Amygdala (tissue), 56 donors: Measurements from ENCODE around the gene B3GAT3.

Experiments
- DNase-seq, 56 donors: peaks; one replicate each; lab custom pipeline; 2025; lab: John Stamatoyannopoulos, UW

Gene B3GAT3

DNA sequence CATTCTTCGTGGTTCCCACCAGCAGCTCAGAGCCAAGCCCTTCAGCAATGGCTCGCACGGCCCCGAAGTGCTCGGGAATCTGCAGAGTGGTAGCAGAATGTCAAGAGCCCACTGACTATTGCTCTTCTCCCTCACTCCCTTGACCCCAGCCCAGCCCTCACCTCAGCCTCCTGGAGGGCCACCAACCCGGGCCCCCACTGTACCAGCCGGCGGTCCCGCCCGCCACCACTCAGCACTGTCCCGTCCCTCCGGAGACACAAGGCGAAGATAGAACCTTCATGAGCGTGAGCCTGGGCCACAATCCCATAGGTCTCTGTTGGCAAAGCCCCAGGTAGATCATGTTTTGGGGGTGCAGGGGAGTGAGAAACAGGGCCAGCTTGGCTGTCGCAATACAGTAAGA, 15.9 kb downstream of the B3GAT3 start:
- DNase-seq: no peak

DNA sequence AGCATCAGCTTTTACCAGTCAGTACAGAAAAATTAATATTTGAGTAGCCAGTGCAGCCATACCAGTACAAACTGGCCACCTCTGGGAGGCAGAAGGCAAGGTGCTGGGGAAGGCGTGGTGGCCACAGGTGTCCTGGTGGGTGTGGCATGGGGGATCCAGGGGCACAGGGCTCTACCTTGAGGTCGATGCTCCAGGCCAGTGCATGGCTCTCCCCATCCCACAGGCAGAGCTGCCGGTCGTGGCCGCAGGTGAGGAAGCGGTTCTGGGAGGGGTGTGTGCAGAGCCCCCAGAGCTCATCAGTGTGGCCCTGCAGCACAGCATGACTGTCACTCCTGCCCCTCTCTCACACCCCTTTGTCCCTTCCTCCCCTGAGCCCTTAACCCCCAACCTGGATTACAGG, 16.3 kb downstream of the B3GAT3 start:
- DNase-seq: no peak

DNA sequence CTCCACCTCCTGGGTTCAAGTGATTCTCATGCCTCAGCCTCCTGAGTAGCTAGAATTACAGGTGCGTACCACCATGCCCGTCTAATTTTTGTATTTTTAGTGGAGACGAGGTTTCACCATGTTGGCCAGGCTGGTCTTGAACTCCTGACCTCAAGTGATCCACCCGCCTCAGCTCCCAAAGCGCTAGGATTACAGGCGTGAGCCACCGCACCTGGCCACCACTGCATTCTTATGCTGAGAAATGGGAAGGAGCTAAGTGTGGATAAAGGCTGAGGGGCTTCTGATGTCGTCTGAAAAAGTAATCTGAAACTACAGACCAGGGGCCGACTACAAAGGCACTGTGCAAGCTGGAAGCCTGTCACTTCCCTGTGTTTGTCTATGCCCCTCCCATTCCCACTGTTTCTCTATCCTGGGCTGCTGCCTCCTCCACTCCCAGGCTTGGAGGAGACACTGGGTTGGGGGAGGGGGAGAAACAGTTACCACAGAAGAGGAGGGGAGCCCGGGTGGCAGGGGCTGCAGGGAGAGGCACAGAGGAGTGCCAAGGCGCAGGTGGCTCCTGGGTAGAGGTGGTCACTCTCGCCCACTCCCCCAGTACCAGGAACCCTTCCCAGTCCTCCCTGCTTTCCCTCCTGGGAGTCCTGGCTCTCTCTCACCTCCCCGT, 17.2 kb downstream of the B3GAT3 start:
- peak in 2 of 56 donors; percentile 8 for DNase-seq

DNA sequence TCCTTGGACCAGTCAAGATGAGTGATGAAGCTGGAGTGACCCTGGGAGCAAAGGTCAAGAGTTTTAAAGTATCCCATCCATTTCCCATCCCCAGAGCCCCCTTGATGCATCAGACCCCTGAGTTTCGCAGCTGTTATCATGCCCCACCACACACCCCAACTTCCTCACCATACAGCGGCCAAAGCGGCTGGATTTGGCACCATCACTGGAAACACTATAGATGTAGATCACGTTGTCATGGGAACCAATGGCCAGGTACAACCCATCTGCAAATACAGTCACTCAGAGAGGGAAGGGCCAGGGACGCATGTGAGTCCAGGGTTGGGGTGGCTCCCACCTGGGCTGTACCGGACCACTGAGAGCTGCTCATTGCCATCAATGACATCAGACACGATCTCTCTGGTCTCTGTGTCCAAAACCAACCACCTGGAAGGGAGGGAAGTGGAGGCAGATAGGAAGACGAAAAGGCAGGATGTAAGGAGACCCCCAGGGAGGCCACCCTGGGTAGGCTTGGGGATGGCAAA, 17.9 kb downstream of the B3GAT3 start:
- DNase-seq: no peak

DNA sequence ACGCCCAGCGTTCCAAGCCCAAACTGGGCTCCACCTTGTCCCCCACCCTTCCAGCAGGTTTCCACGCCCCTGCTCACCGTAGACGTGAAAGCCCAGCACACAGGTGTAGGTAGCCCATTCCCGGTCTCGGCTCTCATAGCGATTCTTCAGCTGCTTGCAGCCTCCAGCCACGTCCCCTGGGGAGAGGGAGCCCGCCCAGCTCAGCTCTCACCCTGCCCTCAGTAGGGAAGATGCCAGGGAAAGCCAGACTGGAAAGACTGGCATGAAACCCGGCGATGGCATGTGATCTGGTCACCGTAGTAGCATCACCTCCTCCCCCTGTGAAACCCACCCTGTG, 18.7 kb downstream of the B3GAT3 start:
- no peak for DNase-seq

DNA sequence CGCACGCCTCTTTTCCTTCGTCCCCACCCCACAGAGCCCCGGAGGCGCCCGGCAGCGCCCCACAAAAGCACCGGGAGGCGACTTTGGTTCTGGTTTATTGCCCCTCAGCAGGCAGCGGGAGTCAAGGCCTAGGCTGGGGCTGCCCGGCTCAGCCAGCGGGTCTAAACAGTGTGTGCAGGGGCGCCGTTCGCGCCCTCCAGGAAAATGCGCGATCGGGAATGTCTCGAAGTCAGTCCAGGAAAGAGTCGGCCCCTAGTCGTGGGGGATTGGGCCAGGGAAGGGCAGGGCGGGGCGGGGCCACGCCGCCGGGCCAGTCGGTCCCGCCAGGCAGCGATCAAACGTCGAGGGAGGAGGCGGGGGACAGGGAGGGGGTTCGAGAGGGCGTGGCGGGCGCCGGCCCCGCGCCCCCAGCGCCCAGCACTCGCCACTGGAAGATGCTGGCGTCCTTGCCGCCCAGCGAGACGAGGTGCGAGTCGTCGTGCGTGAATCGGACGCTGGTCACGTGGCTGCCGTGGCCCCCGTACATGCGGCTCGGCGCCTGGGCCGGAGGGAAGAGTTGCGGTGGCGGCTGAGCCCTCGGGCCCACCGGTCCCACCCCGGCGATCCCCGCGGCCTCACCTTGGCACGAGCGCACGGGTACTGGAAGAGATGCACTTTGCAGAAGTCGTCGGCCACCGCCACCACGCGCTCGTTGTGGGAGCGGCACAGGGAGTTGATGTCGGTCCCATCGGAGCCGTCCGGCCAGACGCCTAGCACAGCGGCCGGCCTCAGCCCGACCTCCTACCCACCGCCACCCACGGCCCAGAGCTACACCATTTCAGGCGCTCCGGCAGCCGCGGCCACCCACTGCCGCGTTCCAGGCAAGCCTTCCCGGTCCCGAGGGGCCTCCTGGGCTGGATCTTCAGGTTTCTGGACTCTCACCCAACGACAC, 19.4 kb downstream of the B3GAT3 start:
- peak in 47 of 56 donors; percentile 50 to 91 (median 75) for DNase-seq

DNA sequence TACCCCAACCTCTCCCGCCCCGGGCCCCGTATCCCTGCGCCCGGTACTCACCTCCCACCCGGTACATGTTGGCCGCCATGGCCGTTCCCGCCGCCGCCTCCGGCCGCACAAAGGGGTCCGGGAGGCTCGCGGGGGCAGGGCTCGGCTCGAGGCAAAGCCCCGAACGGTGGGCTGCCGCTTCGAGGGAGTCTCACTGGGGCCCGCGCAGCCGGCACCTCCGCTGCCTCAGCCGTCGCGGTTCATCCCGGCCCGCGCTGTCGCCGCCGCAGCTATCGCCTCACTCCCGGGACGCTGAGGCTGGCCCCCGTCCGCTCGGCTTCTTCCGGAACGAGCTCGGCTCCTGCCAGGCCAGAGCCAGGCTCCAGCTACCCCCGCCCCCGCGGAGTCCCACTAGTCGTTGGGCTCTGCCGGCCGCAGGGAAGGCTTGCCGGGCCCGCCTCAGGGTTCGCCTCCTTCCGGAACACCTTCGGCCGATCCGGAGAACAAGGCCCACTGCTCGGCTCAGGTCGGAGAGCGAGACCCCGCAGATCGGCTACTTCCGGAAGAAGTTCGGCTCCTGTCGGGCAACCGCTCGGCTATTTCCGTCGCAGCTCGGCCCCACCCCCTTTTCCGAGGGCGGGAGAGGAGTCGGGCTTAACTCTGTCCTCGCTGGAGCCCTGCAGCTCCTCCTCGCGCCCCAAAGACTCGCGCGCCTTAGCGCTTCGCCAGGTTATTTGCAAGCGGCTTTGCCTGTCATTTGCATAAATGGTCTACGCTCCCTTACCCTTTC, 20.2 kb downstream of the B3GAT3 start, which contains the start of gene MTA2:
TSS of gene MTA2 (minus strand) at position 494 of the 769 bp plus-strand sequence. CDS start at position 79, 415 bp downstream.
- DNase-seq: peak; percentile 60 to 99 (median 95)

DNA sequence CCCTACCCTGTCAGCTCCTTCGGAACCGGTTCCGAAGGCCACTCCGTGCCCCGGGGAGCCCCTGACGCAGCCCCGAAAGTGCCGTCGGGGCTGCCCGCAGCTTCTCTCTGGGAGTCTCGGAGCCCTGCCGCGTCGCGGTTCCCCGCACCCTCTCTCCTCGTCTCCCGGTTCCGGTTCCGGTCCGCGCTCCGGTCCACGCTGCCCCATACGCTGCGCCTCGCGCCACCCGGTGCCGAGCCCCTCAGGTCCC, 20.7 kb downstream of the B3GAT3 start:
- DNase-seq: peak in 7 of 56 donors; percentile 32 to 67 (median 46)

DNA sequence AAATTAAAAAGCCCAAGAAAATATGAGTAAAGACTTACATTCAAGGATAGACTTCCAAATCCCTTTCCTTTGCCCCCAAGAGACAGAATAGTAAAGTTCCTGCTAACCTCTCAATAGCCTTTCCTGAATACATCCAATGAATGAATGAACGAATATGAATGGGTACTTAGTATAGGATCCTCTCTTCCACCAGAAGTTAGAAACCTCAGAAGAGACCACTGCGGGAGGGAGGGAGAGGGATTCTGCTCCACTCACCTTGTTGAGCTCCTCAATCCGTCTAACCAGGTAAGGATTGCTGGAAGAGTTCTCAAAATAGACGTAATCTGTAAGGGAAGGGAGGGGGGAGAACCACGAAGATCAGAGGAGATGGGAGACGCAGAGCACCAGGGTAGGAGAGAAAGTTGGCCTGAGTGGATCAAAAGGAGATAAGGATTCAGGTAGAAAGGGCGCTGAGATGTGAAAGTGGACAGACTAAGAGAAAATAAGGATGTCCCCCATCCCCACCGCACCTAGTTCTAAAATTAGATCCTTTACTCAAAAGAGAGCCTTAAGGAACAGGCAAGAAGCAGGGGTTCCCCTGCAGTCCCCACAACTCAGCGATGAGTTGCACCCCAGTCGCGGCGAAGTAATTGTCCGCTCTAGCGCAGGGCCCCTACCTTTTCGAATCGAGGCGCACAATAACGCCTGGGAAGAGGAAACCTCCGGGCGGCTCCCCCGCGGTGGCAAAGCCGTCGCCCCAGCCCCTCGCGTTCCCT, 21.2 kb downstream of the B3GAT3 start:
- no peak for DNase-seq

DNA sequence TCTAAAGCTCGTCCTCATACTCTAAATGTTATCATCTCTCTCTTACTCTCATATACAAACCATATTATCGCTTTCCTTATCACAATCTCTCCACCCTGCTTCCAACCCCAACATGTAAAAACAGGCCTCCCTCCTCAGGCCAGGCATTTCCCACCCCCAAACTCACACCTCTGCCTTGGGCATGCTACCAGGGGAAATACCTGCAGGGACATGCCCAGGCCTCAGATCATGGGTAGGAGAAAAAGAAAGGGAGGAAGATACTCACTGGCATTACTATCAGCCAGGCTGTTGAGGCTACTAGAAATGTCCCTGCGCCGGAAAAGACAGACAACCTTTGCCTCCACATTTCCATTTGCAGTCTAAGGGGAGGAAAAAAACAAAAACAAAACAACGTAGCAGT, 21.9 kb downstream of the B3GAT3 start:
- DNase-seq: no peak

DNA sequence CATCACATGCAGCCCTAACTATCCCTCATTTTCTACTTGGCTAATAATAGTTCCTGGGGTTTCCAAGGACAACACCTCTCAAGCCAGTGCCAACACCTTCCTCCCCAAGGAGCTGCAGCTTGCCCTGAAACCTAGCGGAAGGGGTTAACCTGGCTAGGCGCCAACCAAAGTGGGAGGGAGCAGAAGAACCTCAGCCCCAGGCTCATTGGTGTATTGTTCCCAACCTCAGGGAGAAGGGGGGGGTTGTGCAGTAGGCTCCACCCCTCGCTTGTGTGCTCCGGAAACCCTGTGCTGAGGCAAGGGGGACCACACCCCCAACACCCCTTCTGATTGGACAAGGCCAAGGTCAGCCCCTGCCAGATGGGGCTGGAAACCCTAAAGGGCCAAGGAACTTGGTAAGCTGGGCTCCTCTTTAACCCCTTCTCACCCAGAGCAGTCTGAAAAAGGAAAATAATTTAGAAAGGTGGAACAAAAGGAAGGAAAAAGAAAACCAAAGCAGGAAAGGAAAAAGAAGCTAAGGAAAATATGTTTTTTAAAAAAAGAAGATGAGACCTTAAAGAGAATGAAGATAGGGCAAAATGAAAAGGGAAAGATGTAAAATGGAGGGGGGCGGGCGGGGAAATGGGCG, 22.6 kb downstream of the B3GAT3 start:
- DNase-seq: peak in 54 of 56 donors; percentile 40 to 96 (median 85)

DNA sequence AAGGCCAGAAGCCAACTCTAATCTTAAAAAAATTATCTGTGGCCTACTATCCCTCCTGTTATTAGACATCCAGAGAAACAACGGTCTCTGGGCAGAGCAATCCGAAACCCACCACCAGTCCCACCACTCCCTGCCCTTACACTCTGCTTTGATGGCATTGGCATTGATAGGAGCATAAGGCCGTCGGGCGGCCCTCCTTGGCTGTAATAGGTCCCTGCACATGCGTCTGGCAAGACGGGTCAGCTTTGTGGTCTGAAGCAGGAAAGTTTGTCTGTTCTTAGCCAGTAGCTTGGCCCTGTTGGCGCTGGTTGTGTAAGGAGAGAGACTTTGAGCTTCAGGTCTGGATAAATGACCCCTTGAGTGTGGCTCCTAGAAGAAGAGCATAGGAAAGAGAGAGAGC, 26.7 kb downstream of the B3GAT3 start:
- DNase-seq: no peak

DNA sequence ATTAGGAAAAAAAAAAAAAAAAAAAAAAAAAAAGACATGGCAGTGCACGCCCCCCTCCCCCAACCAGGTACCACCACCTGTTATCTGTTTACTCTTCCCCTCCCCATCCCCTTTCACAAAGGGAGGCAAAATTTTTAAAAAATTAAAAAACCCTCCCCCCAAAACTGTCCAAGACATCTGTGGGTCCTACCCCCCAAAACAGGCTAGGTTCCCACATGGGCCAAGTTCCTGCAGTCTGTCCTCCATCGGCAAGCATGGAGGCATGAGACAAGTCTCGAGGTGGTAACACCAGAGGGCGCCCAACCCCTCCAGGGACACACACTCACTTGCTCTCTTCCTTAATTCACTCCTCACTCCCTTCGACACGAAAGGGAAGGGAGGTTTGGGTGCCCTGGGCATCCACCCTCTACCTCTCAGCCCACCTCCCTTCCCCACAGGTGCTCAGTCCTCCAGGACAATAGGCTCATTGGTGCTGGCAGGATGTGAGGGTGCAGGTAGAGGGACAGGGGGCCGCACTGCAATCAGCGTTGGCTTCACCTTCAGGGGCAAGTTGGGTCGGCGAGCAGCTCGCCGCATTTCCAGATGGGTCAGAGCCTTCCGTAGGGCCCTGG, 28.2 kb downstream of the B3GAT3 start:
- DNase-seq: peak in 45 of 56 donors; percentile 9 to 83 (median 54)

DNA sequence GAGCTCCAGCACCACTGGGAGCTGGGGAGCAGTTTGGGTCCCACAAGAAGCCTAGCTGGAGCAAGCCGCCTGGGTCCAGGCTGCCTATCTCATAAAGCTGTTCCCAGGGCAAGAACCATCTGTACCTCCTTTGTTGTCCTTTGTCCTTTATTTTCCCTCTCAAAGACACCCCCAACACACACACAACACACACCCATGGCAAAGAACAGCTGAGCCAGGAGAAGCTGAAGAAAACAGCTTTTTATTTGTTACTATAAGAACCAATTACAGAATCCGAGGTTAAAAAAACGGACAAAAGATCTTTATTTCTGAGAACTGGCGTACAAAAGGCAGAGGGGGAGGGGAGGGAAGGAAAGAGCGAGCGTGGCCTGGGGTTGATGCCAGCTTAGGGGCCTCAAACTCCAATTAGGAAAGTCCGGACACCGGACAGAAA, 28.8 kb downstream of the B3GAT3 start:
- peak in 34 of 56 donors; percentile 30 to 82 (median 56) for DNase-seq

DNA sequence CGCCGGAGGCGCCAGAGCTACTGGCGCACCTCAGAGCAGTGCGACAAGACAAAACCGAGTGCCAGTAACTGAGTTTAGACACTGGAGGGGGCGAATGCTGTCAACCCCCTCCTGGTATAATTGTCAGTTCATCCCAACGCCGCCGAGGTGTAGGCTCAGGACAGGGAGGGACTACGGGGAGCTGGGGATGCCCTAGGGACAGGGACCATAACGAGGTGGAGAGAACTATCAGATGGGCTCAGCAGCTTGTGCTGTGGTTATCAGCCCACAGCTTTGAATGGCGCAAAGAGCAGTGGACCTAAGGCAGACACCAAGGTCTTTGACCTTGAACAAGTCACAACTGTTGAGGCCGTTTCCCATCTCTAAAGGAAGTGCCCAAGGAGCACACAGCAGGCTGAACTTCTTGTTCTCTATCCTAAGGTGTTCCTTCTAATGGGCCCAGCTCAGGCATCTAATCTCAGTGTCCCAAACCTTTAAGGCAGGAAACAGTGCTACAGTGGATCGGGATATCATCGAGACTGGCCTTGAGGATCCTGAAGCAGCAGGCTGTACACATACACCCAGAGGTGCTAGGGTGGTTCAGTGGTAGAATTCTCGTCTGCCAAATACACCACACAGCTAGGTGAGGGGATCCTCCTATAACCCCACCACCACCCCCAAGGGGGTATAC, 29.5 kb downstream of the B3GAT3 start:
- peak in 2 of 56 donors; percentile 40 to 56 for DNase-seq

DNA sequence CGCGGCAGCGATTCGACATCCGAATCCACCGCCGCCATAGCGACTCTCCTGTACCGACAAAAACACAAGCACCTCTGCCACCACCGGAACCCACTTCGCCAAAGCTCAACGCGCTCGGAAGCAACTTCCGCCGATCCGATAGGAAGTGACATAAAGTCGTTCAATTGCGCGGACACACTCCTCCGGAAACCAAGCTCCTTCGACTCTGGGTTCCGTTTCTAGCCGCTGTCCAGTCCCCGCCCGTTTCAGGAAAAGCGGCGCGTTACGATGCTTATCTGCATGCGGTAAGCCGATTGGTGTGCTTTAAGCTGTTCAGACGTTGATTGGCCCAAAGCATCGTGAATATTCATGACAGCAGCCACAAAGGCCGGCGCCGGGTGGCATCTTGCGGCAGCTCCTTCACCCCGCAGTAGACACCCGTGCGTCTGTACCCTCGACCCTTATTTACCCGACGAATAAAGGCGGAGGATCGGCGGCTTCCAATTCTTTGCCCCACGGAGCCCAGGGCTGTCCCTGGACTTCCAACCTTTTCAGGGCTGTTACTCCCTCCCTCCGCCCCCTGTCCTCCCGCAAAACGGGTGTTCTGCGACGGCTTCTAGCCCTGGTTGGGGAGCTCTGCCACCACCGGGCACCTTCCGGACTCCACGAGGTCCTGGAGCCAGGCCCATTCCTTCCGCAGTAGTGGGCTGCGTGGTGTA, 30.2 kb downstream of the B3GAT3 start, which contains the start of gene TUT1:
TSS of gene TUT1 (minus strand) at position 76 of the 698 bp plus-strand sequence. CDS start at position 38, 38 bp downstream.
- DNase-seq: peak; percentile 67 to 99 (median 96)

DNA sequence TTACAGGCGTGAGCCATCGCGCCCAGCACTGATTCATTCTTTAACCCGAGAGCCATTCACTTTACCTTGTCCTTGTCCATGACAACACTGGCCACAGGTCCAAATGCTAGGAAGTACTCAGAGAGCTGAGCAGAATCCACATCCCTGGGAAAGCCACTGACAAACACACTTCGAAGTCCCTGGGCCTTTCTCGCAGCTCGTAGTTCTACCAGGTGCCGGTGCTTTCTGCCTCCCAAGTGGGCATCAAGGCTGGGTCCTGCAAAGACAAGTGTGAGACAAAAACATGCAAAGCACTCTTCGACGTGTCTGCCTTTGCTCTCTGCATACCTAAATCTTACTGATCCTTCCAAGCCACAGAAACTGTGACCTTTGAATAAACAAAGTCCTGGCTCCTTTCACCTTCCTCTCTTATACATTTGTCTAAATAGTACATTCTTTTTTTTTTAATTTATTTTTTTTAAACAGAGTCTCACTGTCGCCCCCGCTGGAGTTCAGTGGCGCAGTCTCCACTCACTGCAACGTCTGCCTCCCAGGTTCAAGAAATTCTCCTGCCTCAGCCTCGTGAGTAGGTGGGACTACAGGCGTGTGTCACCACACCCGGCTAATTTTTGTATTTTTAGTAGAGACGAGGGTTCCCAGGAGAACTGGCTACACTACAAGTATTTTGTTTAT, 32.7 kb downstream of the B3GAT3 start:
- no peak for DNase-seq
